Measurements from ENCODE around the gene CDH13. TPM values are rescaled to one million over a fixed set of nuclear protein-coding genes. Genes with fewer than 3 reads are reported as not detected.

The CDH13 gene
- total RNA-seq, 4 donors from 2014 or later, result 3.1 to 13.5 (median 8.9) TPM

DNA sequence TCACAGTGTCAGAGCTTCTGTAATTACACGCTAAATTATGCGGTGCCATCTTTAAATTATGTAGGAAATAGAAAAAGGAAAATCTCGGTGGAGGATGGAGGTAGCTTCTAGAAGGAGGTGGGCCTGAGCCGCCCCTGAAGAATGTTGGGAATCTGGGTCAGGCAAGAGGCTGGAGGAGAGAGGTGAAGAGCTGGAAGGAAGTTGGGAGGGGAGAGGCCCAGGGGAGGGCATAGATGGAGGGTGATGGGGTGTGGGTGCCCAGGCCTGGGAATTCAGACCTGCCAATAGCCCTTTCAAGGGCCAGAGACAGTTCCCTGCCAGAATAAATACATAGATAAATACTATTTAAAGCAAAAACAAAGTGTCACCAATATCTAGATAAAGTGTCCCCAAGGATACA lies 766.0 kb downstream of the CDH13 start:
- Histone ChIP-seq H3K27me3 (no peaks in the 10 kb centered on the region), H3K36me3 (no peaks in the 10 kb centered on the region), H3K9me3 (no peaks in the 10 kb centered on the region), H3K27ac (replicated peaks in 1 of 4) (no peak overlapping the region), H3K4me1 (peaks cover 0 to 6% (median 0%) of the 10 kb centered on the region in 4 donors), H3K4me3 (no peak overlapping the region)
- intact Hi-C loops (cut with DNase I), result no loop called here
- no peak for DNase-seq (ENCODE audit: extremely low spot score)
- TF ChIP-seq POLR2A (IDR thresholded peaks at IDR 0.05; ENCODE audit: low read depth), result no peak
- no peak for TF ChIP-seq EP300 (IDR thresholded peaks at IDR 0.05)
- TF ChIP-seq, protein P1, sequence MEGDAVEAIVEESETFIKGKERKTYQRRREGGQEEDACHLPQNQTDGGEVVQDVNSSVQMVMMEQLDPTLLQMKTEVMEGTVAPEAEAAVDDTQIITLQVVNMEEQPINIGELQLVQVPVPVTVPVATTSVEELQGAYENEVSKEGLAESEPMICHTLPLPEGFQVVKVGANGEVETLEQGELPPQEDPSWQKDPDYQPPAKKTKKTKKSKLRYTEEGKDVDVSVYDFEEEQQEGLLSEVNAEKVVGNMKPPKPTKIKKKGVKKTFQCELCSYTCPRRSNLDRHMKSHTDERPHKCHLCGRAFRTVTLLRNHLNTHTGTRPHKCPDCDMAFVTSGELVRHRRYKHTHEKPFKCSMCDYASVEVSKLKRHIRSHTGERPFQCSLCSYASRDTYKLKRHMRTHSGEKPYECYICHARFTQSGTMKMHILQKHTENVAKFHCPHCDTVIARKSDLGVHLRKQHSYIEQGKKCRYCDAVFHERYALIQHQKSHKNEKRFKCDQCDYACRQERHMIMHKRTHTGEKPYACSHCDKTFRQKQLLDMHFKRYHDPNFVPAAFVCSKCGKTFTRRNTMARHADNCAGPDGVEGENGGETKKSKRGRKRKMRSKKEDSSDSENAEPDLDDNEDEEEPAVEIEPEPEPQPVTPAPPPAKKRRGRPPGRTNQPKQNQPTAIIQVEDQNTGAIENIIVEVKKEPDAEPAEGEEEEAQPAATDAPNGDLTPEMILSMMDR (IDR thresholded peaks at IDR 0.05), result no peak
- no peak for TF ChIP-seq POLR2AphosphoS5 (IDR thresholded peaks at IDR 0.05)
- WGBS, result 77% methylated on average over 4 of the region's 4 CpGs

DNA sequence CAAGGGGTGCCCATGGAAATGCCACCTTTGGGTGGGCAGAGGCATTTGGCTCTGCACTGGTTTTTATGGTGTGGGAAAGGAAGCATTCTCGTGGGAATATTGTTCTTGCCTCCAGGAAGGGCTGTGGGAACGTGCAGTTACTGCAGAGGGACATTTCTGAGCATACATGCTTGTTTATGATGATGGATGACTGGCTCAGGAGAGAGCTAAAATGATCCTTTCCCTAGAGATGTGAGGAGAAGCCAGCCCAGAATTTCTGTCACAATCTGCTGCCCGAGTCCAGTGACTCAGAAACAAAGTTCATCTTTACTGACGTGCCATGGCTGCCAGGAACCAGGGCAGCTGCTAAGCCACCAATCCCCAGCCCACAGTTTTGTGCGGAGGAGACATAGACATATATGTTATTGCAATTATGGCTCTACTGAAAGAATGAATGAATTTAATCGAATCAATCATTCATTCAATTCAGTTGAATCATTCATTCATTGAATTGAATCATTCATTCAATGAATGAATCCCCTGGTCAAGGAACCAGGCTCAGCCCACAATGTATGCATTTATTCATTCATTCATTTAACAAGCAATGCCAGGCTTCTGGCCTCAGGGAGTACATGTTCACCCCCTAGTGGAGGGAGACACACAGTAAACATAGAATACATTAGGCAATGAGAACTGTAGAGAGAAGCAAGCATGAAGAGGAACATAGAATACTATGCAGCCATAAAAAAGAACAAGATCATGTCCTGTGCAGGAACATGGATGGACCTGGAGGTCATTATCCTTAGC lies 766.6 kb downstream of the CDH13 start:
- H3K36me3 ChIP-seq, result no peaks in the 10 kb centered on the region
- no peaks in the 10 kb centered on the region for H3K27me3 ChIP-seq
- TF ChIP-seq POLR2AphosphoS5 (IDR thresholded peaks at IDR 0.05), result no peak
- H3K4me3 ChIP-seq, result no peak overlapping the region
- WGBS, result 54% methylated on average over 6 of the region's 6 CpGs
- intact Hi-C loops (cut with DNase I), result no loop called here
- no peak for DNase-seq (ENCODE audit: extremely low spot score)
- H3K9me3 ChIP-seq, result no peaks in the 10 kb centered on the region
- H3K27ac ChIP-seq (replicated peaks in 1 of 4), result no peak overlapping the region
- peaks cover 0 to 11% (median 0%) of the 10 kb centered on the region in 4 donors for H3K4me1 ChIP-seq

DNA sequence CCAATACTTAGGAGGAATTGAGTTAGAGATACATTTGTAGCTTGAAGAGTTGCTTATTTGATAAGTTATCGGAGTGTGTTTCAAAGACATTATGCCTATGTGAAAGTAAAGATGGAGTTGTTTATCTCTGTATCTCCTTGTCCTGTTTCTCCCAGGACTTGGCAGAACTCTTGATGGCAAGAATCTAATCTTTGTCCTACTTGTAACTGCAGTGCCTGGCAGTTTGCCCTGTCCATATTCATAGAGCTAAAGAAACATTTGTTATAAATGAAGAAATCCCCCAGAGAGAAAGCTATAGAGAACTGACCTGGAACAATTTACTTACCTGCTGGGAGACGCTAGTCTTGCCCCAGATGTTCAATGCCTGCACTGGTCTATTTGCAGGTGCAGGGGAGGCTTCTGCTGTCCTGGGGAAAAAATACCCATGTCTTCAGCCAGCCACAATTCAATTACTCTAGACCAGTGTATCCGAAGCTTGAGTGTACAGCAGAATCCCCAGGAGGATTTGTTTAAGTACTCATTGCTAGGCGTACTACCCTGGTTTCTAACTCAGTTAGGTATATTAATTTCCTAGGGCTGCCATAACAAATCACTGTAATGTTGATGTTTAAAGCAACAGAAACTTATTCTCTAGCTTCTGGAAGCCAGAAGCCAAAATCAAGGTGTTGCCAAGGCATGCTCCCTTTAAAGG lies 771.0 kb downstream of the CDH13 start:
- intact Hi-C loops (cut with DNase I), result no loop called here
- no peak for DNase-seq (ENCODE audit: extremely low spot score)
- TF ChIP-seq, protein P1 (IDR thresholded peaks at IDR 0.05), result no peak
- TF ChIP-seq EP300 (IDR thresholded peaks at IDR 0.05), result no peak
- TF ChIP-seq POLR2A (IDR thresholded peaks at IDR 0.05; ENCODE audit: low read depth), result no peak
- no peak for TF ChIP-seq POLR2AphosphoS5 (IDR thresholded peaks at IDR 0.05)
- no peaks in the 10 kb centered on the region for H3K9me3 ChIP-seq
- WGBS, result 66% methylated on average over 4 of the region's 4 CpGs
- H3K36me3 ChIP-seq, result no peaks in the 10 kb centered on the region
- H3K4me1 ChIP-seq, result peaks cover 0 to 11% (median 0%) of the 10 kb centered on the region in 4 donors
- H3K4me3 ChIP-seq, result no peak overlapping the region
- no peak overlapping the region for H3K27ac ChIP-seq (replicated peaks in 1 of 4)
- H3K27me3 ChIP-seq, result no peaks in the 10 kb centered on the region

DNA sequence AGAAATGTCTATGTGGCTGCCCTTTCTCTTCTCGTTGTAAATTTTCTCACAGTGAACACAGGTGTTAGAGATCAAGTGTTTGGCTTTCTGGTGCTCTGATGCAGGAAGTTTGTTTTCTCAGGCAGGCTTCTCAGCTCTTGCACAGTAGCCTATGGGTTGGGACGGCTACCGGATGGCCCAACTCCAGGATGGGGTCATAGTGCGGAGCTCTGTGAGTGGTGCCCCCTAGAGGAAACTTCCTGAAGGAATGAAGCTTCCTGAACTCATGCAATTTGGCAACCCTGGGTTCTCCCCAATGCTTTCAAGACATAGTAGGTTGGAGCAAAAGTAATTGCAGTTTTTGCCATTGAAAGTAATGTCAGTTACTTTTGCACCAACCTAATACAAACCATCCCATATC lies 773.5 kb downstream of the CDH13 start:
- no peak for DNase-seq (ENCODE audit: extremely low spot score)

More for the DNA sequence above, 773.5 kb downstream of the CDH13 start:
- peaks cover 0 to 11% (median 0%) of the 10 kb centered on the region in 4 donors for H3K4me1 ChIP-seq
- H3K27me3 ChIP-seq, result peaks cover 0 to 1% (median 0%) of the 10 kb centered on the region in 4 donors
- no peak overlapping the region for H3K27ac ChIP-seq (replicated peaks in 1 of 4)
- no peaks in the 10 kb centered on the region for H3K36me3 ChIP-seq
- TF ChIP-seq POLR2A (IDR thresholded peaks at IDR 0.05; ENCODE audit: low read depth) (no peak), EP300 (IDR thresholded peaks at IDR 0.05) (no peak), POLR2AphosphoS5 (IDR thresholded peaks at IDR 0.05) (no peak)
- TF ChIP-seq, protein P1 (IDR thresholded peaks at IDR 0.05), result no peak
- WGBS, result 39% methylated on average over 4 of the region's 4 CpGs
- no peaks in the 10 kb centered on the region for H3K9me3 ChIP-seq
- H3K4me3 ChIP-seq, result no peak overlapping the region
- intact Hi-C loops (cut with DNase I), result no loop called here

Data from esophagus muscularis mucosa (tissue), 4 donors.